ENCODE measurements around the gene SPIRE1.
"Not testable (repeated sequence)": the region's sequence is repeated elsewhere in the genome, so short reads cannot be mapped to it uniquely, and the experiment has no call there.

The SPIRE1 gene

GRCh38 chr18:12556946-12557806 is 100.7 kb downstream of the SPIRE1 start:
- no peak for DNase-seq (ENCODE audit: extremely low read depth in 1 of 2, low read depth in 1 of 2)

GRCh38 chr18:12554796-12555388 is 103.0 kb downstream of the SPIRE1 start:
- no peak for DNase-seq (ENCODE audit: extremely low read depth in 1 of 2, low read depth in 1 of 2)

GRCh38 chr18:12552879-12553242 is 105.0 kb downstream of the SPIRE1 start:
- DNase-seq (ENCODE audit: extremely low read depth in 1 of 2, low read depth in 1 of 2): no peak

DNA sequence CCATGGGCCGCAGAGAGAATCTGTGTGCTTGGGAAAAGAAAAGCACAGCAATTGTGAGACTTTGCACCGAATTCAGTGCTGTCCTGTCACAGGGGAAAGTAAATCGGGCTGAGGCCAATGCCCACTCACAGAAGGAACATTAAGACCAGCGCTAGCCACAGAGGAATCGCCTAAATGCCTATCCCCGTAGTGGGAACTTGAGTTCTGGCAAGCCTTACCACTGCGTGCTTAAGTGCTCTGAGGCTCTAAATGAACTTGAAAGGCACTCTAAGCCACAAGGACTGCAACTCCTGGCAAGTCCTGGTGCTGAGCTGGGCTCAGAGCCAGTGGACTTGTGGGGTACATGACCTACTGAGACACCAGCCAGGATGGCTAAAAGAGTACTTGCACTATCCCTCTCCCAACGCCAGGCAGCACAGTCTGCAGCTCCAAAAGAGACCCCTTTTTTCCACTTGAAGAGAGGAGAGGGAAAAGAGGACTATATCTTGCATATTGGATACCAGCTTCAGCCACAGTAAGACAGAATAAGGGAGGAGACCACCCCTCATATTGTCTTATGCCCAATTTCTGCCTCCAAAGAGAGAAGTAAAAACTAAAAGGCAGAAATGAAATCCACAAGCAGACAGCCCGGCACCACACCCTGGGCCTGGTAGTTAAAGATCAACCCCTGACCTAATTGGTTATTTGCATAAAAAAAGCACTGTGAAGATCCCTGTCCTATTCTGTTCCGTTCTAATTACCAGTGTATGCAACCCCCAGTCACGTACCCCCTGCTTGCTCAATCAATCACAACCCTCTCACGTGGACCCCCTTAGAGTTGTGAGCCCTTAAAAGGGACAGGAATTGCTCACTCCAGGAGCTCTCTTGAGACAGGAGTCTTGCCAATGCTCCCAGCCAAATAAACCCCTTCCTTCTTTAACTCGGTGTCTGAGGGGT is 105.7 kb downstream of the SPIRE1 start:
- DNase-seq (ENCODE audit: extremely low read depth in 1 of 2, low read depth in 1 of 2): not testable (repeated sequence)

DNA sequence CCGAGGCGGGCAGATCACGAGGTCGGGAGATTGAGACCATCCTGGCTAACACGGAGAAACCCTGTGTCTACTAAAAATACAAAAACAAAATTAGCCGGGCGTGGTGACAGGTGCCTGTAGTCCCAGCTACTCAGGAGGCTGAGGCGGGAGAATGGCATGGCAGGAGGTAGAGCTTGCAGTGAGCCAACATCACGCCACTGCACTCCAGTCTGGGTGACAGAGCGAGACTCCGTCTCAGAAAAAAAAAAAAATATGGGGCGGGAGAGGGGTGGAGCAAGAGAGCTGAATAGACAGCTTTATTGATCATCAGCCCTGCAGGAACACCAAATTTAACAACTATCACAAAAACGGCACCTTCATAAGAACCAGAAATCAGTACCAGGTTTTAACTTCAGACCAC is 106.4 kb downstream of the SPIRE1 start:
- not testable (repeated sequence) for DNase-seq (ENCODE audit: extremely low read depth in 1 of 2, low read depth in 1 of 2)

DNA sequence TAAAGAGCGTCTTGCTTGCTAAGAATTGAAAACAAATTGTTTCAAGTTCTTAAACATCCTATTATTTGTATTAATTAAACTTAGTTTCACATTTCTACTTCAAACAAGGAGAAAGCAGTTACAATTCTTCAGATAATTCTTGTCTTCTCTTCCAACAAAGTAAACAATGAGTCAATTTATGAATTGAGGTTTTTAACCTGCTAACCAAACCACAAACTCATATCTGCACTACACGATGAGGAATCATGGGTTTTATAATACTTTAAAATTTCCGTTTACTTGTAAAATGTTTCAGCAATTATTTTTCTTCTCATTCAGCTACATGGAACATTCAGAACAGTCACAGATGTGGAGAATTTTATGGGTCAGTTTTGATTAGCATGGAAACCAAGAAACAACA is 114.2 kb downstream of the SPIRE1 start:
- no peak for DNase-seq (ENCODE audit: extremely low read depth in 1 of 2, low read depth in 1 of 2)

DNA sequence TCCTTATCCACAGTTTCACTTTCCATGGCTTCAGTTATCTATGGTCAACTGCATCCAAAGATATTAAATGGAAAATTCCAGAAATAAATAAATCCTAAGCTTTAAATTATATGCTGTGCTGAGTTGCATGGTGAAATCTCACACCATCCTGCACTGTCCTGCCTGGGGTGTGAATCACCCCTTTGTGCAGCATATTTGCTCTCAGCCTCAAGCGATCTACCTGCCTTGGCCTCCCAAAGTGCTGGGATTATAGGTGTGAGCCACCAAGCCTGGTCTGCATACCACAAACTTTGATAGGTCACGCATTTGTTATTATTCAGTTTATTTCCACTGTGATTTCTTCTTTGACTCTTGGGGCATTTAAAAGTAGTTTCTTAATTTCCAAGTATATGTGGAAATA is 117.2 kb downstream of the SPIRE1 start:
- no peak for DNase-seq (ENCODE audit: extremely low read depth in 1 of 2, low read depth in 1 of 2)

DNA sequence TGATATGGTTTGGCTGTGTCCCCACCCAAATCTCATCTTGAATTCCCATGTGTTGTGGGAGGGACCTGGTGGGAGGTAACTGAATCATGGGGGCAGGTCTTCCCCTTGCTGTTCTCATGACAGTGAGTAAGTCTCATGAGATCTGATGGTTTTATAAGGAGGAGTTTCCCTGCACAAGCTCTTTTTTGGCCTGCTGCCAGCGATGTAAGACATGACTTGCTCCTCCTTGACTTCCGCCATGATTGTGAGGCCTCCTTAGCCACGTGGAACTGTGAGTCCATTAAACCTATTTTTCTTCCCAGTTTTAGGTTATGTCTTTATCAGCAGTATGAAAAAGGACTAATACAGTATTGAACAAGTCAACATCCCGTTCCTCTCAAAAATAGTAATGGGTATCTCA is 118.7 kb downstream of the SPIRE1 start:
- DNase-seq (ENCODE audit: extremely low read depth in 1 of 2, low read depth in 1 of 2): not testable (repeated sequence)

DNA sequence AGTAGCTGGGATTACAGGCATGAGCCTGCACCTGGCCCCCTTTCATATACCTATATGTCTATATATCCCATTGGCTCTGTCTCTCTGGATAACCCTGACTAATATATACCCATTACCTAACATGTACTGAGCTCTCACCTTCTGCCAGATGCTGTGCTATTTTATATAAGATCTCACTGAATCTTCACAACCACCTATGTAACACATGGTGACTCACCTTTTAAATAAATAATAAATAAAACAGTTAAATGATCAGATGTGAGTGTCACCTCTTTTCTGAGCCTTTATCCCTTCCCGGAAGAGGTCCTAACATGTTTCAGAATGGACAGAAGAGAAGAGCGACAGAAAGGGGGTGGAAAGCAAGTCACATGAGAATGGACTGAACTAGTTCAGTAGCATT is 123.1 kb downstream of the SPIRE1 start:
- DNase-seq (ENCODE audit: extremely low read depth in 1 of 2, low read depth in 1 of 2): no peak

GRCh38 chr18:12532661-12533060 is 125.2 kb downstream of the SPIRE1 start:
- no peak for DNase-seq (ENCODE audit: extremely low read depth in 1 of 2, low read depth in 1 of 2)

DNA sequence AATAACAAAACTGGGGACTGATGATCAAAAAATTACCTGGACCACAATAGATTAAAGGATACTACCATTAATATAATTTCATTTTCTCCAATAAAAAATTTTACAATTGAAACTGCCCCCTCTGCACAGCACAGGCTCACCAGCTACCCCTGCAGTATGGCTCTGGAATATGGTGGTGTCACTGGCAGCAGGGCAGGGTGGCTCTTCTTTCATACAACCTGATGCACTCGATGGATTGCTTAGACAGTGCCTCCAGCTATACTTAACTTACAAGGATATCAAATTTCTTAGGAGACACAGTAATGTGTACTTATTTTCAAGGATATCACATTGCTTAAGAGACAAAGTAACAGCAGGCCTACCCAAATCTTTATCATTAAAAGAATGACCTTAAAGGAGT is 126.2 kb downstream of the SPIRE1 start:
- no peak for DNase-seq (ENCODE audit: extremely low read depth in 1 of 2, low read depth in 1 of 2)

DNA sequence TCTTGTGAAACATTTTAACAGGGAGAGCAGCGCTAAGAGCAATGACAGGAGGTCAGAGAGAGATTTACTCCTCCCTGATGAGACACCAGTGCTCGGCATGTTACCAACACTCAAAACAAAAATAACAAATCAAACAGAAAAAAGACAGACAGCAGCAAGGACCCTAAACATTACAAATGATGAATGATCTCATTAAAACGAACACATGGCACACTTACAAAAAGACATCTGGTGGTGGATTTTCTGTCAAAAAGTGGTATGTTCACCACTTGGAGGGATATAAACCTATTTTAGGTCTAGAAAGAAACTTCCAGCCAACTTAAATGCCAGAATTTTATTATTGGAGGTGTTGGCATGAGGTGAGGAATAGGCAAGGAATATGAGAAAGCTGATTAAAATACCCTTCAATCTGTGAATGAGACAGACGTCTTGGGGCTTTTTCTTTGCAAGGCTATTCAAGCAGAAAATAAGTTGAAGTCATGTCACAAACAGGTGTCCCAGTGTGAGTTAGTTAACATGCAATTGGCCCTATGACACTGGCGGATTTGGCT is 137.4 kb downstream of the SPIRE1 start:
- no peak for DNase-seq (ENCODE audit: extremely low read depth in 1 of 2, low read depth in 1 of 2)

DNA sequence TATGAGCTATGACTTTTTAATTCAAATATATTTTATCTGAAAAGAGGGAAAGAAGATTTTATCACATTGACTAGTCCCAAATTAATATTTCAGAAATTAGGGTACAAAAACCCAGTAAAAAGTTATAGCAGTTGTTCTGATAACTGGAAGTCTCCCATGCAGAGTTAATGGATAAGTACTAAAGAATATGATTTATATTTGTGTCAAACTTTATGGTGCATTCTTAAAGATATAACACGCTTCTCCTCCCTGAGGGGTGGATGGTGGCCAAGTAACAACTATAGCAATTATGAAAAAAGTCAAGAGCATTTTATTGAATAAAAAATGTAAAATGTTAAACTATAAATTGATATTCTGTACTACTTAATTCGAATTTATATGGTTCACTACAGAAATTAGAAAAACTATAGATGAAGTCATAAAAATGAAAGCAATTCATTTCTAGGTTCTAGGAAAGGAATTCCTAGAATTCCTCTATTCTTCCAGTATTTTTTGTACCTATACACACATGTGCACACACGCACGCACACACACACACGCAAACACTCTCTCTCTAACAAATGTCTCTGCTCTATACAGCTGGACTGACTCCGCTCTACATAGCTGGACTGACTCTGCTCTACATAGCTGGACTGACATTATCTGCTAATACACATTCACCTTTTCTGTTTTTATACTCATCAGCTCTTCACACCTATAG is 138.9 kb downstream of the SPIRE1 start:
- no peak for DNase-seq (ENCODE audit: extremely low read depth in 1 of 2, low read depth in 1 of 2)

- no peak for DNase-seq (ENCODE audit: extremely low read depth in 1 of 2, low read depth in 1 of 2)
Observed at GRCh38 chr18:12518326-12518725, 139.6 kb downstream of the SPIRE1 start.

- no peak for DNase-seq (ENCODE audit: extremely low read depth in 1 of 2, low read depth in 1 of 2)
Observed at GRCh38 chr18:12517142-12517825, 140.6 kb downstream of the SPIRE1 start.

DNA sequence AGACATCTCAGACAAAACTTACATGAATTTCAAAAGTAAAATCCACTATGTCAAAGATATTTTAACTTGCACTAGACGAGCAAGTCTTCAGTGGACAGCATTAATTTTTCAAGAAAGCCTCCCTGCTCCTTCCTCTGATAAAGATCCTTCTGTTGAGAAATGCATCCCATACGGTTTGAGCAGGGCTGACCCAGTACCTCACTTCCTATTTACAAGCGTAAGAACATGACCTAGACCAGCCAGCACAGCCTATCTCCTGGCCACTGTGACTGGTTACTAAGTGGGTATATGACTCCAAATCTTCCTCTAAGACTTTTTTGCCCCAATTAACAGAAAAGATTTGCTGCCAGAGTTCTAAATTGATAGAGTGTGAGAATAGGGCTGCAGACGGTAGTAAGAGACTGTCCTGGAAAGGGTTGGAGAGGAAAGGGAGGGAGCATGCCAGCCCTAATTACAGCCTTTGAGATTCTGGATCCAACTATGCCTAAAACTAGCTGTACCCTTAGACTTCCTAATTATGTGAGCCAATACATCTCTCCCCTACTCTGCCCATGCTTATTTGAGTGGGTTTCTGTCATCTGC is 141.8 kb downstream of the SPIRE1 start:
- DNase-seq (ENCODE audit: extremely low read depth in 1 of 2, low read depth in 1 of 2): no peak

GRCh38 chr18:12515550-12515949 is 142.4 kb downstream of the SPIRE1 start:
- DNase-seq (ENCODE audit: extremely low read depth in 1 of 2, low read depth in 1 of 2): no peak

GRCh38 chr18:12507007-12507406 is 150.9 kb downstream of the SPIRE1 start:
- no peak for DNase-seq (ENCODE audit: extremely low read depth in 1 of 2, low read depth in 1 of 2)

- DNase-seq (ENCODE audit: extremely low read depth in 1 of 2, low read depth in 1 of 2): no peak
Observed at GRCh38 chr18:12500986-12501385, 156.9 kb downstream of the SPIRE1 start.

DNA sequence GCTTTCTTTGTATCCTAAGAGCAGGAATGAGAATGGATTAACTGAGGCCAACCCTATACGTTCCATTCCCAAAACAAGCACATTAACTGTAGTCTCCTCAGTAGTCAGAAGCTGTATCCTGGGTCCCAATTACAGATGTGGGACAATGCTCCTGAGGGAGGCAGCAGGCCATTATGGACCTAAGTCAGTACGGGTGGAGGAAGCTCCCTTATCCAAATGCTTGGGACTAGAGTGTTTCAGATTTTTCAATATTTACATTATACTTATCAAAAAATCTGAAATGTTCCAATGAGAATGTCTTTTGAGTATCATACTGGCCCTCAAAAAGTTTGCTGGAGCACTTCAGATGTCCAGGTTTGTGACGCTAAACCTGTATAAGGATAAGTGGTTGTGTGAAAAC is 160.1 kb downstream of the SPIRE1 start:
- no peak for DNase-seq (ENCODE audit: extremely low read depth in 1 of 2, low read depth in 1 of 2)

Data from activated CD8-positive, alpha-beta memory T cell treated with anti-CD3 and anti-CD28 coated beads for 1 hour (primary cell).